Ishikawa (cell line): ENCODE results near the gene GPALPP1.
A peak's percentile ranks its signal among the peaks of the same experiment; 100 is the strongest.

Source experiments
- CEBPB ChIP-seq: IDR thresholded peaks from 2 replicates; pipeline ENCODE4 v1.6.1; 2012
- CREB1 ChIP-seq: IDR thresholded peaks from 2 replicates; pipeline ENCODE4 v1.6.1; 2012; ENCODE audit warnings: low read depth
- EGR1 ChIP-seq: IDR thresholded peaks from 2 replicates; pipeline ENCODE4 v1.6.1; 2012
- EP300 ChIP-seq: IDR thresholded peaks from 2 replicates; pipeline ENCODE4 v1.6.1; 2012; ENCODE audit warnings: borderline replicate concordance
- FOXM1 ChIP-seq: IDR thresholded peaks from 2 replicates; pipeline ENCODE4 v1.6.1; 2012; ENCODE audit warnings: low read depth, borderline replicate concordance
- MAX ChIP-seq: IDR thresholded peaks from 2 replicates; pipeline ENCODE4 v1.6.1; 2012
- NFIC ChIP-seq: IDR thresholded peaks from 2 replicates; pipeline ENCODE4 v1.6.1; 2012
- RAD21 ChIP-seq: IDR thresholded peaks from 2 replicates; pipeline ENCODE4 v1.6.1; 2012; ENCODE audit warnings: low read depth
- REST ChIP-seq: IDR thresholded peaks from 2 replicates; pipeline ENCODE4 v1.6.1; 2012; ENCODE audit warnings: low read depth, mild to moderate bottlenecking
- TAF1 ChIP-seq: IDR thresholded peaks from 2 replicates; pipeline ENCODE4 v1.6.1; 2012; ENCODE audit warnings: low read depth, mild to moderate bottlenecking
- TCF12 ChIP-seq: IDR thresholded peaks from 2 replicates; pipeline ENCODE4 v1.6.1; 2012; ENCODE audit warnings: low read depth
- TEAD4 ChIP-seq: IDR thresholded peaks from 2 replicates; pipeline ENCODE4 v1.6.1; 2012
- USF1 ChIP-seq: IDR thresholded peaks from 2 replicates; pipeline ENCODE4 v1.6.1; 2012
- YY1 ChIP-seq: IDR thresholded peaks from 2 replicates; pipeline ENCODE4 v1.6.1; 2012; ENCODE audit warnings: low read depth
- ZBTB7A ChIP-seq: IDR thresholded peaks from 2 replicates; pipeline ENCODE4 v1.6.1; 2012; ENCODE audit warnings: low read depth

The GPALPP1 gene

GRCh38 chr13:45048890-45049407 lies 59.6 kb downstream of the GPALPP1 start:
- no peak for TF ChIP-seq YY1
- no peak for TF ChIP-seq FOXM1
- TF ChIP-seq CEBPB = no peak
- TF ChIP-seq MAX = no peak
- no peak for TF ChIP-seq RAD21
- no peak for TF ChIP-seq ZBTB7A

GRCh38 chr13:45049478-45049877 lies 60.1 kb downstream of the GPALPP1 start:
- TF ChIP-seq MAX (no peak), YY1 (no peak), TCF12 (no peak), CEBPB (no peak), RAD21 (no peak), CREB1 (no peak), TEAD4 (no peak), EGR1 (no peak), FOXM1 (no peak)

- TF ChIP-seq FOXM1 = no peak
- no peak for TF ChIP-seq USF1
- TF ChIP-seq RAD21 = no peak
- TF ChIP-seq YY1 = no peak
- no peak for TF ChIP-seq EGR1
- no peak for TF ChIP-seq REST
- no peak for TF ChIP-seq CREB1
- no peak for TF ChIP-seq CEBPB
- no peak for TF ChIP-seq TAF1
- no peak for TF ChIP-seq EP300
- no peak for TF ChIP-seq TCF12
- TF ChIP-seq ZBTB7A = no peak
- TF ChIP-seq NFIC = no peak
- no peak for TF ChIP-seq MAX
- no peak for TF ChIP-seq TEAD4
Measured at GRCh38 chr13:45051315-45051714, 62.0 kb downstream of the GPALPP1 start.

- TF ChIP-seq NFIC = no peak
- TF ChIP-seq CEBPB = 0 out of 2 replicates have a peak, but pooled peaks have one; percentile 7
Measured at GRCh38 chr13:45055198-45055901, 66.0 kb downstream of the GPALPP1 start.

- no peak for TF ChIP-seq MAX
- TF ChIP-seq USF1 = peak; percentile 56; the same call in 1 of the 2 replicates
Measured at GRCh38 chr13:45055902-45056648, 66.7 kb downstream of the GPALPP1 start.

DNA sequence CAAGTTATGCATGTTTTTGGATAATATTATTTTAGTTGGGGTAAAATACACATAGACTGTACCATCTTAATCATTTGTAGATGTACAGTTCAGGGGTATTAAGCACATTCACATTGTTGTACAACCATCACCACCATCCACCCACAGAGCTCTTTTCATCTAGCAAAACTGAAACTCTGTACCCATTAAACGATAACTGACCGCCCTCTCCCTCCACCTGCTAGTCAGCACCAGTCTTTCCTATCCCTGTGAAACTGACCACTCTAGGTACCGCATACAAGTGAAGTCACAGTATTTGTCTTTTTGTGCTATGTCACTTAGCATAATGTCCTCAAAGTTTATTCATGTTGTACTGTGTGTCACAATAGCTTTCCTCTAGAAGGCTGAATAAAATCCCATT lies 70.7 kb downstream of the GPALPP1 start:
- TF ChIP-seq NFIC = no peak
- no peak for TF ChIP-seq CEBPB
- TF ChIP-seq RAD21 = no peak
- no peak for TF ChIP-seq YY1
- no peak for TF ChIP-seq TAF1
- TF ChIP-seq EP300 = no peak
- TF ChIP-seq REST = no peak
- TF ChIP-seq CREB1 = no peak
- TF ChIP-seq FOXM1 = no peak
- no peak for TF ChIP-seq USF1
